HG03097 (cell line): ENCODE measurements around the gene PPM1K.
A peak's percentile ranks its signal among the peaks of the same experiment; 100 is the strongest.

Experiments used
- ATAC-seq: cut with Tn5 transposase; IDR thresholded peaks from one replicate; pipeline ENCODE4 v1.9.1; 2021; ENCODE audit not compliant: unreplicated experiment, low FRiP score

PPM1K gene

DNA sequence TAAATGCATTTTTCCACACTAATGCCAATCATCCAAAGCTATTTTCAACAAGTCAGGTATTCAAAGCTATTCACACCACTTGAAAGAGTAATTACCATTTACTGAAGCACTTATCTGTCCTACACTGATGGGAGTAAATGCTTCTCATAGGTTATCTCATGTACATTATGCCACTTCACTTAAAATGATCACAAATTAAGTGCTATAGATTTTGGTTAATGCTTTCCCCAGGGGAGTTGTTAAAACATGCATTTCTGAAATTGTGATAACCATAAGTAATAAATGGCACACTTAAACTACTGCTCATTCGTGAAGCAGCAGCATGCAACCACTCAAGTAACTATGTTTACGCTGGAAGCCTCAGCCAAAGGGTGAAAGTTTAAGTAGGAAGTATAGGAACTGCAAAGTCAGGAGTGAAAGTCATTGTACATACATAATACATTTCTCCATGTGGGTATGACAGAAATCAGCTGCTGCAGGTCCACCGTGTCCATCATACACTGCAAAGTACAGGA, 6.6 kb downstream of the PPM1K start:
- no peak for ATAC-seq

DNA sequence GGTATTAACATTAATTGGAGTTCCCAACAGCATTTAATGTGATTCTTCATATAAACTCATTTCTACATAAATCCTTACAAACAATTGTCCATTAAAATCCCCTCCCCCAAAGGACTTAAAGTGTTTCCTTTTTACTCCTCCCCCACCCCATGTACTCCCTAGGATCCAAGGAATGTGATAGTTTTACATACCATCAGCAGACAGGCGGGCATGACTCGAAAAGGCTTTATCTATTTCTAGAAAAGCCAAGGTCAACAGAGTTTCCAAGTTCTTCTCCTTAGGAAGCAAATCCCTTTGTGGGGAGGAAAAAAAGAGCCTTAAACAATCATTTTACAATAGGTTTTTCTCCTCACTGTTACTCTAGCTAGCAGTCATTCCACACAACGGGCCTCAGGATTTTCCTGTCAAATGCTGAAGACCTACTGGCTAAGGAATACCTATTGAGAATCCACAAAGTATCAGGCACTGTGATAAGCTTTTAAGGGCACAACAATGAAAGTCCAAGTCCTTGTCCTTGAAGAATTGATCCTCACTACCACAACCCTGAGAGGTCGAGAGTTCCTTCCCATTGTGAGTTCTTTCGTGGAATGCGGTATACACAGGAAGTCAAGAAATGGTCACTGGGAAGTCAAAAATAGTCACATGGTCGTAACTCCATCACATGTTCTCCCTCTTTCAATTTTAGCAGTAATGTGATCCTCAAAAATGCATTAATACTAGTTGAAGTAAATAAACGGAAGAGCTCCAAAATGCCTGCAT, 7.2 kb downstream of the PPM1K start:
- ATAC-seq = no peak

- no peak for ATAC-seq
These were observed 8.3 kb downstream of the PPM1K start for GRCh38 chr4:88275949-88276515.

GRCh38 chr4:88275516-88275915, 8.8 kb downstream of the PPM1K start:
- ATAC-seq = no peak

DNA sequence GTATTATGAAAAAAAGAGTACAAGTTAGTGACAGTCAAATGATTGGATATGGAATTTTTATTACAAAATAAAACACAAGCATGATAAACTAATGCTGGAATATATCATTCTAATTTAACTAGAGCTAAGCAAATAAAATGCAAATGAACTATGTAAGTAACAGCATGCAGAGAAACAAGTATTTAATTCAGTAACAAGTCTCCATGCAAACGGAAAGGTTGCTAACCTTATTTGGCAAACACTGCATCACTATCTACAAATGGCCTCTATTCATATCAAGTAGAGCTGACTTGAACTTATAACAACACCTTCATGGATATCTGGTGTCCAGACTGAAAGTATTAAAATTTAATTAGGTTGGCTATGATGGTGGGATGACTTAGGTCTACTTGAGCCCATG, 15.4 kb downstream of the PPM1K start:
- no peak for ATAC-seq

DNA sequence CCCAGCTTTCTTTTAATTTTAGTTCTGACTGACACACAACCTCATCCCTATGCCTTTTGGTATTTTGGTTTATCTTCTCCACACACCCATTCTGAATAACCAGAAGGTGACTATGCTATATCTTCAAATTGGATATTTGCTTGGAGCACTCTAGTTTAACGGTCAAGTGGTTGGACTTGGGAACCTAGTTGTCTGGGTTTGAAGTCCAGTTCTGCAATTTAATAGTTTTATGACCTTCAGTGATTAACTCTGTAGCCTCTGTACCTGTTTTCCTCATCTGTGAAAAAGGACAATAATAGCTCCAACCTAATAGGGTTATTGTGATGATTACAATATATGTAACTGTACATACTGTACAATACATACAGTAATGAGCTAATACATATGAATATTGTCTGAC, 20.0 kb downstream of the PPM1K start:
- no peak for ATAC-seq

DNA sequence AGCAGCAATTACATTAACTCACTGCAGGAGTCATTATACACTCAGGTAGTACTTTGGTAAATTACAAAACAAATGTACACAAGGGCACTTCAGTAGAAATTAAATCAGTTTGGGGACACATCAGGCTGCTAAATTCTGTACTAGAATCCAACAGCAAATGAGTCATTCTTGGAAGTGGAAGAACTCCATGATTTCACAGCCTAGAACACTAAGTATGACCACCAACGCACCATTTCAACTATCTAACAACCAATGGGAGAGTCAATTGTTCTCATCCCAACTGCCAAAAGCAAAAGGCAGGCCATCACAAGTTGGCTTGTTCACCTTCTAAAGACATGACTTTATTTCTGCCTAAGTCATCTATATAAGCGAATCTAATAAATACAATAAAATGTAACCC, 26.6 kb downstream of the PPM1K start:
- ATAC-seq = no peak

GRCh38 chr4:88255111-88255510, 29.2 kb downstream of the PPM1K start:
- ATAC-seq = no peak

GRCh38 chr4:88251924-88252323, 32.4 kb downstream of the PPM1K start:
- no peak for ATAC-seq

GRCh38 chr4:88247148-88247547, 37.2 kb downstream of the PPM1K start:
- ATAC-seq = no peak

GRCh38 chr4:88246600-88246999, 37.8 kb downstream of the PPM1K start:
- no peak for ATAC-seq

DNA sequence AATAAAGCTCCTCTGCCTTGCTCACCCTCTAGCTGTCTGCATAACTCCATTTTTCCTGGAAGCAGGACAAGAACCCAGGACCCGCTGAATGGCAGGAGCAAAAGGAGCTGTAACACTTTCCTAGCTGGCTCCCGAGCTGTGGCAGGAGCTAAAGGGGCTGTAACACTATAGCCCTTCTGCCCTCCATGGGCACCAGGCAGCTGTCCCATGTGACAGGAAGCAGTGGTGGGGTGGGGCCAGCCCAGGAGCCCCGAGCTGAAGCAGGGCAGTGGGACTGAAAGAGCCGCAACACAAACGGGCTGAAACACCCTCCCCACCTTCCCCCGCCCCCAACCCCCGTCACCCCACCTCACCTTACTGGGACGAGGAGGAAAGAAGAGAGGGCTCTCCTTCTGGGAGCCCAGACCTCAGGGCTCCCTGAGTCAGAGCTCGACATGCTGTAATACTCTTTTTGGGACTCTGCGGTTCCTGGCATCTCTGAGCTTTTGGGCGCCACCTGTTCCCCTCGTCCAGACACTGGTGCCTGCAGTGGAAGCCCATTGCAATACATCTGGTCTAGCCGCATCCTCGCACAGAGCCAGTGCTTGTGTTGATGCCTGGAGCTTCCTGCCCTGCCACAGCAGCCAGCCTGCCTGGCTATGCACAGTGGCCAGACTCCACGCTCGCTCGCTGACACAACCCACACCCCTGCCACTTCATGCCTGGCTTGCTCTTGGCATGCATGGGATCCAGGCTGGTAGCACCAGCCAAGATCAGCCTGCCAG, 39.4 kb downstream of the PPM1K start:
- ATAC-seq = peak; percentile 74

GRCh38 chr4:88244056-88244455, 40.3 kb downstream of the PPM1K start:
- no peak for ATAC-seq

DNA sequence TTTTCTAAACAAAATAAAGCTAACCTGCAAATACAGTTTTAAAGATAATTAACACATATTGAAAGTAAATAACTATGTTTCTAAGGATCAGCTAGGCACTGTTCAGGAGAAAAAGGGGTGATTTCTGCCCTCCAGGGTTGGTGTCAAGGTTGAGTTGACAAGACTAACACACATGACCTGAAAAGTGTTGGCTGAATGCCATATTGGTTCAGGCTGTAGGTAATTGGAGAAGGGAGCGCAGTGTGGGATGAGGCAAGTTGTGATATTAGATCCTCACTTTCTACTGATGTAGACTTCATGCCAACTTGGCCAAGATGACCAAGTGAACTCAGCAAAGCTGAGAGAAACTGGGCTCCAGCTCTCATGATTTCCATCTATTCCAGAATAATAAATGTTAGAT, 42.2 kb downstream of the PPM1K start:
- ATAC-seq = no peak

- ATAC-seq = no peak
These were observed 44.1 kb downstream of the PPM1K start for GRCh38 chr4:88240297-88240714.

DNA sequence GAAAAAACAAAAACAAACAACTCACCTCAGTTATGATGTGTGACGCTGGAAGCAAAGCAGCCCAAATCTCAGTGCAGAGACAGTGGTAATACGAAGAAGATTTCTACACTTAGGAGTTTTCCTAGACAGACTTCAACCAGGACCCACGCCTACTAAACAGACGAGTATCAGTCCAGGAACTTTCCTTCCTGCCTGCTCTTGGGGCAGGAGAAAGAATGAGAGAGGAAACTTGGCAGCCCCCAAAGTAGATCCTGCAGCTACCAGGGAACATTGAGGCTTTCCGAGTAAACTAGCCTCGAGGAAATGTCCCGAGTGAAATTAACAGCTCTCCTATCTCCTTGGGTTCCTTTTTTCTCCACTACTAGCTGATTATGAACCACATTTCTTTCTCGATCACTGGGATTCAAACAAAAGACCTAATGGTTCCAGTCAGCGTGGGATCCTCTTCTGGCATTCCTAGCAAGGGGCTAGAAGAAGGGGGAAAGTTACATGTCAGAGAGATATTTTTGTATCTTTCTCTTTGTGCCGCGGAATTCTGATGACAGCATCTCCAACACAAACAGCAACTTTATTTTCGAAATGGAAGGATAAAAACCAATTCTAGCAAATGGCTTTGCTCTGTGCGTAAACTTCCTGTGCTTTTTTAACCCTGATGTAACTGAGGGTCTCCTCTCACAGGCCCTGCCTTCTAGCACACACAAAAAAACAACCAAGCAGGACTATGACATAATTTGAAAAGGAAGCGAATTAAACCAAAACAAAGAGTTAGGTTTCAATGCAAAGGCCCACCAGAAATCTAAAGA, 53.2 kb downstream of the PPM1K start:
- ATAC-seq = no peak

DNA sequence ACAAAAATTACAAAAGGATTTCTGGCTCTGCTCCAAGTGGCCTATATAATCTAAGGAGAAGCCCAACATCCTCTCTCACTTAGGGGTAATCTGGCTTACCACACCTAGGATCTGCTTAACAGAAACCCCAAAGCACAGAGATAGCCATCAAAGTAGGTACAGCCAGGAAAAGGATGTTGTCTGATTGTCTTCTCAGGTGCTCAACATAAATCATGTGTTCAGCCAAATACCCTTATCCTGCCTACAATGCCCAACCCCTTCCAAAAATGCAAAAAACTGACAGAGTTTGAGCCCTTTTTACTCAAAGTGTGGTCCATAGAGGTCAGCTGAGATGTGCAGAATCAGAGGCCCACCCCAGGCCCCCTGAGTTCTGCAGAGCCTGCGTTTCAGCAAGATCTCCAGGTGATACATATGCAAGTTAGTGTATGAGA, 53.9 kb downstream of the PPM1K start:
- no peak for ATAC-seq

- ATAC-seq = no peak
These were observed 56.6 kb downstream of the PPM1K start for GRCh38 chr4:88227734-88228133.

DNA sequence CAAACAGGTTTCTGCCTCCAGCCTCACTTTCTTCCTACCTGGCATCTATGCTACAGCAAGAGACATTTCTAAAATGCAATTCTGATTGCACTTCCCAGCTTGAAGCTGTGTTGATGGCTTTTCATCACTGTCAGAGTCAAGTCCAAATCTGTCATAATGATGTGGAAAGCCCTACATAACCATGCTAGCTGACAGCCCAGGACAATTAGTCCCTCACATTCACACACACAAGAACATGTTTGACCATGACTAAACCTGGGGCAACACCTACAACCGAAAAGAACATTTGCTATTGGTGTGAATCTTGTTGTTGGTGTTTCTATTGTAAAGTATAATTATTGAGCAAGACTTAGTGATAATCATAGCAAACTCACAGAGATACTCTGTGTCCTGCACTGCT, 58.2 kb downstream of the PPM1K start:
- no peak for ATAC-seq

DNA sequence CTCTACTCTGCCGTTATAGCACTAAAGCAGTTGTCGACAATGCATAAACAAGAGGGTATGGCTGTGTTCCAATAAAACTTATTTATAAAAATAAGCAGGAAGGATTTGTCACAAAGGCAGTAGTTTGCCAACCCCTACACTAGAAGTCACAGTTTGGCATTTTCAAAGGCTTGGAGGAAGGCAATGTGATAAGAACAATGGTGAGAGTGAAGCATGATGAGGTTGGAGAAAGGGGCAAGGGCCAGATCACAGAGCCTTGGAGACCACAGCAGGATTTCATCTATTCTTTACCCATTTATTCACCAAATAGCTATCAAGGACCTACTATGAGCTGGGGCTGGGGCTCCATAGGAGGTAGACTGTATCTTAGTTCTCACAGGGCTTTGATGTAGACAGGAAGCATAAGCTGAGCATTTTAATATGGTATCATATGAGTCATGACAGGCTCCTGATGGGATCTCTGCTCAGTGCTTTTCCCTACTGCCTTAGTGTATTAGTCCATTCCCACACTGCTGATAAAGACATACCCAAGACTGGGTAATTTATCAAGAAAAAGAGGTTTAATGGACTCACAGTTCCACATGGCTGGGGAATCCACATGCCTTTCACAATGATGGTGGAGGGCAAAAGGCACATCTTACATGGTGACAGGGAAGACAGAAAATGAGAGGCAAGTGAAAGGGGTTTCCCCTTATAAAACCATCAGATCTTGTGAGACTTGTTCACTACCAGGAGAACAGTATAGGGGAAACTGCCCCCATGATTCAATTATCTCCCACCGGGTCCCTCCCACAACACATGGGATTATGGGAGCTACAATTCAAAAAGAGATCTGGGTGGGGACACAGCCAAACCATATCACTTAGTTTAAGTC, 58.9 kb downstream of the PPM1K start:
- ATAC-seq = no peak
